Neural progenitor cell (in vitro differentiated cells): ENCODE data around the gene TMEM74B.

ENCODE experiments used
- EZH2 ChIP-seq: fragments of 200-600 bp; sonication (generic); IDR thresholded peaks from 2 replicates; pipeline ENCODE4 v1.6.1; 2017; ENCODE audit warnings: antibody characterized with exemption, mild to moderate bottlenecking, moderate library complexity
- EZH2phosphoT487 ChIP-seq: fragments of 200-600 bp; sonication (generic); IDR thresholded peaks from 2 replicates; pipeline ENCODE4 v1.6.1; 2017; ENCODE audit warnings: antibody characterized with exemption
- TF ChIP-seq, protein P1 (sequence below): fragments of 200-600 bp; sonication (generic); IDR thresholded peaks from 2 replicates; pipeline ENCODE4 v1.5.1; 2017; ENCODE audit warnings: antibody characterized with exemption, mild to moderate bottlenecking

DNA sequence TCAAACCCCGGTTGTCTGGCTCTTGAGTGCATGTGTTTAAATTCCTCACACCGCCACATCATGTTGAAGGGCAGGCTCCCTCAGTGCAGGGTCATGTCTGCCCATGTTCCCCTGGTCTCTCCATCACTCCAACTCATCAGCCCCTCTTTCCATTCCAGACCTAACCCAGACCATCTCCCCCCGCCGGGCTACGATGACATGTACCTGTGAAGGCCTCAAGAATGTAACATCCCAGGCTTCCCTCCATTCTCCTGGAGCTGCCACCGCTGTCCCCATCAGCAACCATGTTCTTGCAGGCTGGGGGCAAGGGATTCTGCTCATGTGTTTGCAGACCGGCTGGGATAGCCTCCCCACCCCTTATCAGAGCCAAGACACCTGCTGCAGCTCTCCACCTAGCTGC lies 19.9 kb downstream of the TMEM74B start:
- TF ChIP-seq, protein P1, sequence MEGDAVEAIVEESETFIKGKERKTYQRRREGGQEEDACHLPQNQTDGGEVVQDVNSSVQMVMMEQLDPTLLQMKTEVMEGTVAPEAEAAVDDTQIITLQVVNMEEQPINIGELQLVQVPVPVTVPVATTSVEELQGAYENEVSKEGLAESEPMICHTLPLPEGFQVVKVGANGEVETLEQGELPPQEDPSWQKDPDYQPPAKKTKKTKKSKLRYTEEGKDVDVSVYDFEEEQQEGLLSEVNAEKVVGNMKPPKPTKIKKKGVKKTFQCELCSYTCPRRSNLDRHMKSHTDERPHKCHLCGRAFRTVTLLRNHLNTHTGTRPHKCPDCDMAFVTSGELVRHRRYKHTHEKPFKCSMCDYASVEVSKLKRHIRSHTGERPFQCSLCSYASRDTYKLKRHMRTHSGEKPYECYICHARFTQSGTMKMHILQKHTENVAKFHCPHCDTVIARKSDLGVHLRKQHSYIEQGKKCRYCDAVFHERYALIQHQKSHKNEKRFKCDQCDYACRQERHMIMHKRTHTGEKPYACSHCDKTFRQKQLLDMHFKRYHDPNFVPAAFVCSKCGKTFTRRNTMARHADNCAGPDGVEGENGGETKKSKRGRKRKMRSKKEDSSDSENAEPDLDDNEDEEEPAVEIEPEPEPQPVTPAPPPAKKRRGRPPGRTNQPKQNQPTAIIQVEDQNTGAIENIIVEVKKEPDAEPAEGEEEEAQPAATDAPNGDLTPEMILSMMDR = no peak
- TF ChIP-seq EZH2 = no peak
- no peak for TF ChIP-seq EZH2phosphoT487
